ENCODE data around the gene CALCB.

DNA sequence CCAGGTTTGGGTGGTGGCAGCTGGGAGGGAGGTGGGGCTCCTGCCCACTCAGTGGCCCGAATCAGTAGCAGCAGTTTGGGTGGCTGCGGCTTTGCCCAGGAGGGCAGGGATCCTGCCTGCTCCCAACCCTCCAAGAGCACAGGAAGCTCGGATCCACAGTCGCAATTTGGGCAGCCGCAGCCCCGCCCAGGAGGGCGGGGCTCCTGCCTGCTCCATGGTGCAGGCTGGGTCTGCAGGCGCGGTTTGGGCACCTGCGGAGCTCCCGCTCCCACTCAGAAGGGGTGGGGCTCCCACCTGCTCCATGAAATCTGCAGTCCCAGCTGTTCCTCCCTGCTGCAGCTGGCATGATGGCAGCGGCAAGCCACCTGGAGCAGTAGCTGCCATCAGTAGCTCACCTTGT is 38.1 kb upstream of the CALCB start:
- TF ChIP-seq CTCF (IDR thresholded peaks at IDR 0.05) (no peak), POLR2A (IDR thresholded peaks at IDR 0.05) (no peak)

Data from esophagus squamous epithelium (tissue), 4 donors.